H1 (cell line): ENCODE measurements around the gene FBXO2. TPM values are rescaled to one million over a fixed set of nuclear protein-coding genes. Genes with fewer than 3 reads are reported as not detected.

ENCODE experiments used
- BACH1 ChIP-seq: IDR thresholded peaks from 2 replicates; pipeline ENCODE4 v1.6.1; 2012; ENCODE audit warnings: low read length, improper control_type of control experiment
- BCL11A ChIP-seq, 2 experiments: IDR thresholded peaks; one replicate each; pipeline ENCODE4 v1.6.1; 2011; ENCODE audit warnings: low read depth in 2 of 2, low read length in 2 of 2, mild to moderate bottlenecking in 2 of 2
- BRCA1 ChIP-seq: IDR thresholded peaks from 2 replicates; pipeline ENCODE4 v1.6.1; 2012; ENCODE audit warnings: low read depth, low read length, improper control_type of control experiment
- CTCF ChIP-seq, 3 experiments: IDR thresholded peaks; 1 replicate in 2 of 3; 2 replicates in 1 of 3; pipeline versions ENCODE4 v1.5.1 to v1.6.1; 2011; ENCODE audit warnings: low read length in 3 of 3, mild to moderate bottlenecking in 3 of 3, inconsistent platforms in 2 of 3, low read depth in 1 of 3, moderate library complexity in 1 of 3; ENCODE audit not compliant: insufficient read depth in 1 of 3; ENCODE audit errors: control extremely low read depth in 1 of 3
- FOSL1 ChIP-seq: IDR thresholded peaks from 2 replicates; pipeline ENCODE4 v1.6.1; 2011; ENCODE audit warnings: mild to moderate bottlenecking, low read depth, low read length, moderate library complexity; ENCODE audit not compliant: insufficient read depth
- GABPA ChIP-seq: IDR thresholded peaks from 2 replicates; pipeline ENCODE4 v1.6.1; 2011; ENCODE audit warnings: mild to moderate bottlenecking, low read length, moderate library complexity, borderline replicate concordance; ENCODE audit not compliant: insufficient read depth
- JUND ChIP-seq: IDR thresholded peaks from 2 replicates; pipeline ENCODE4 v1.6.1; 2011; ENCODE audit warnings: mild to moderate bottlenecking, improper control_type of control experiment, low read length
- KDM5A ChIP-seq: fragments of 200-600 bp; IDR thresholded peaks from 2 replicates; pipeline ENCODE4 v1.7.1; 2012; ENCODE audit warnings: mild to moderate bottlenecking, low read length, inconsistent platforms, mixed read lengths
- MAFK ChIP-seq: IDR thresholded peaks from 2 replicates; pipeline ENCODE4 v1.6.1; 2012; ENCODE audit warnings: low read depth, mild to moderate bottlenecking, improper control_type of control experiment, low read length
- NANOG ChIP-seq: IDR thresholded peaks from 2 replicates; pipeline ENCODE4 v1.6.1; 2011; ENCODE audit warnings: low read length, low read depth, mild to moderate bottlenecking, inconsistent platforms; ENCODE audit not compliant: insufficient read depth, poor library complexity, severe bottlenecking
- PHF8 ChIP-seq: fragments of 200-600 bp; sonication (generic); conservative IDR thresholded peaks from 2 replicates; pipeline ENCODE4 v1.7.1; 2012; ENCODE audit warnings: low read depth, mild to moderate bottlenecking, inconsistent platforms, low read length, moderate library complexity
- RNF2 ChIP-seq: fragments of 200-900, 300-1000 bp; sonication (generic); IDR thresholded peaks from 2 replicates; pipeline ENCODE4 v1.7.1; 2016; ENCODE audit warnings: borderline replicate concordance, low read depth, mild to moderate bottlenecking, antibody characterized with exemption, low read length; ENCODE audit not compliant: poor library complexity, severe bottlenecking; ENCODE audit errors: missing control alignments
- SIRT6 ChIP-seq: IDR thresholded peaks from one replicate; pipeline ENCODE4 v1.7.1; 2012; ENCODE audit warnings: low read length, inconsistent platforms
- SIX5 ChIP-seq: IDR thresholded peaks from 2 replicates; pipeline ENCODE4 v1.6.1; 2011; ENCODE audit warnings: mild to moderate bottlenecking, low read depth, low read length
- SP2 ChIP-seq: IDR thresholded peaks from 2 replicates; pipeline ENCODE4 v1.6.1; 2012; ENCODE audit warnings: mild to moderate bottlenecking, low read length, inconsistent platforms
- SUZ12 ChIP-seq: fragments of 200-600 bp; sonication (generic); IDR thresholded peaks from 2 replicates; pipeline ENCODE4 v1.6.1; 2012; ENCODE audit warnings: mild to moderate bottlenecking, inconsistent platforms, low read length, moderate library complexity, mixed read lengths
- TAF1 ChIP-seq: IDR thresholded peaks from 2 replicates; pipeline ENCODE4 v1.6.1; 2011; ENCODE audit warnings: mild to moderate bottlenecking, low read depth, low read length
- ZNF274 ChIP-seq: IDR thresholded peaks from 2 replicates; pipeline ENCODE4 v1.7.0; 2012; ENCODE audit warnings: low read length, borderline replicate concordance; ENCODE audit errors: extremely low read depth
- polyA plus RNA-seq, 7 experiments: library from polyadenylated mRNA; depleted of rRNA in 3 of 7; stranded (reverse) in 5 of 7; unstranded in 2 of 7; fragments of >200 nt in 5 of 7; fragments of 200-250 nt in 2 of 7; gene quantifications; 1 replicate in 5 of 7; 2 replicates in 1 of 7; 4 replicates in 1 of 7; pipeline versions ENCODE4 v1.2.1 to v1.2.3, GENCODE V29; 2011 to 2013; ENCODE audit warnings: missing spikeins in 2 of 7, mixed read lengths in 2 of 7
- total RNA-seq: library from RNA; stranded (reverse); fragmentation: NEBNext Ultra II Directional; extraction: Animal tissue kit (Norgen Biotek cat#: 25700); gene quantifications from 2 replicates; pipeline ENCODE4 v1.2.1, GENCODE V29; 2021
- TF ChIP-seq, protein P1 (sequence below): IDR thresholded peaks from 2 replicates; pipeline ENCODE4 v1.6.1; 2012; ENCODE audit warnings: inconsistent platforms
- TF ChIP-seq, protein P2 (sequence below): IDR thresholded peaks from 2 replicates; pipeline ENCODE4 v1.6.1; 2011; ENCODE audit warnings: low read depth, mild to moderate bottlenecking, low read length; ENCODE audit not compliant: insufficient read depth

FBXO2 gene
- total and polyA plus RNA-seq, 2 of the 8 experiments (the other 6 are each of a cell fraction or from before 2014, with no cell fraction given): 51.3 to 57.9 TPM

GRCh38 chr1:11690397-11691301 is 36.4 kb upstream of the FBXO2 start (continued):
- no peak for TF ChIP-seq RNF2
- TF ChIP-seq, protein P1, sequence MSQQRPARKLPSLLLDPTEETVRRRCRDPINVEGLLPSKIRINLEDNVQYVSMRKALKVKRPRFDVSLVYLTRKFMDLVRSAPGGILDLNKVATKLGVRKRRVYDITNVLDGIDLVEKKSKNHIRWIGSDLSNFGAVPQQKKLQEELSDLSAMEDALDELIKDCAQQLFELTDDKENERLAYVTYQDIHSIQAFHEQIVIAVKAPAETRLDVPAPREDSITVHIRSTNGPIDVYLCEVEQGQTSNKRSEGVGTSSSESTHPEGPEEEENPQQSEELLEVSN: no peak
- no peak for TF ChIP-seq SP2
- no peak for TF ChIP-seq ZNF274
- peak in 1 of 3 experiments; percentile 2; a peak in 1 of 4 replicates for TF ChIP-seq CTCF (IDR thresholded peaks at IDR 0.05; ENCODE audit: control extremely low read depth in 1 of 3, insufficient read depth in 1 of 3, low read depth in 1 of 3, low read length in 3 of 3)
- no peak for TF ChIP-seq MAFK
- TF ChIP-seq KDM5A: no peak
- TF ChIP-seq BCL11A (IDR thresholded peaks at IDR 0.05; ENCODE audit: low read depth in 2 of 2, low read length in 2 of 2): no peak
- peak; percentile 9; the same call in 1 of the 2 replicates for TF ChIP-seq PHF8
- TF ChIP-seq SIX5: no peak
- no peak for TF ChIP-seq JUND
- no peak for TF ChIP-seq SIRT6
- TF ChIP-seq BACH1: no peak
- no peak for TF ChIP-seq BRCA1
- no peak for TF ChIP-seq NANOG
- TF ChIP-seq TAF1: peak; percentile 71
- TF ChIP-seq SUZ12: no peak
- TF ChIP-seq FOSL1: no peak
- TF ChIP-seq GABPA: no peak
- TF ChIP-seq, protein P2, sequence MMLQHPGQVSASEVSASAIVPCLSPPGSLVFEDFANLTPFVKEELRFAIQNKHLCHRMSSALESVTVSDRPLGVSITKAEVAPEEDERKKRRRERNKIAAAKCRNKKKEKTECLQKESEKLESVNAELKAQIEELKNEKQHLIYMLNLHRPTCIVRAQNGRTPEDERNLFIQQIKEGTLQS: no peak
